SU-DHL-6 (cell line): ENCODE results near the gene ATP6V1C2.

ENCODE experiments used
- H2AFZ ChIP-seq: fragments of 200-600 bp; sonication (generic); 2 replicates; pipeline ENCODE4 v1.6.1; 2014; ENCODE audit warnings: low read depth, mild to moderate bottlenecking, moderate library complexity, mixed read lengths, antibody characterized with exemption, low read length; ENCODE audit not compliant: severe bottlenecking
- H3F3A ChIP-seq: fragments of 200-600 bp; shearing (Covaris generic); 2 replicates; pipeline ENCODE4 v1.6.0; 2016; ENCODE audit warnings: antibody characterized with exemption, mild to moderate bottlenecking; ENCODE audit not compliant: insufficient read depth
- H3K27ac ChIP-seq: fragments of 200-600 bp; sonication (generic); 2 replicates; pipeline ENCODE4 v1.5.1; 2016; ENCODE audit warnings: low read depth, mild to moderate bottlenecking, low read length, moderate library complexity, mixed read lengths
- H3K27me3 ChIP-seq: fragments of 200-600 bp; sonication (generic), shearing (Covaris generic); 2 replicates; pipeline ENCODE4 v1.6.0; 2014; ENCODE audit warnings: mild to moderate bottlenecking, low read length
- H3K36me3 ChIP-seq: fragments of 200-600 bp; sonication (generic); 2 replicates; pipeline ENCODE4 v1.6.1; 2014; ENCODE audit warnings: mild to moderate bottlenecking, low read length, mixed read lengths
- H3K4me2 ChIP-seq: fragments of 300-600, 200-600 bp; shearing (Covaris generic), sonication (generic); 2 replicates; pipeline ENCODE4 v1.6.0; 2014; ENCODE audit warnings: low read length, low read depth, mild to moderate bottlenecking; ENCODE audit not compliant: poor library complexity, severe bottlenecking
- H3K4me3 ChIP-seq: fragments of 200-600 bp; sonication (generic); 2 replicates; pipeline ENCODE4 v1.5.1; 2014; ENCODE audit warnings: antibody characterized with exemption, low read length, mild to moderate bottlenecking, mixed read lengths; ENCODE audit not compliant: insufficient read depth, poor library complexity, severe bottlenecking
- H3K79me2 ChIP-seq: fragments of 200-600 bp; sonication (generic); 2 replicates; pipeline ENCODE4 v1.6.1; 2014; ENCODE audit warnings: mild to moderate bottlenecking, low read length, moderate library complexity; ENCODE audit not compliant: insufficient read depth
- H3K9ac ChIP-seq: fragments of 200-600 bp; sonication (generic); 2 replicates; pipeline ENCODE4 v1.7.0; 2014; ENCODE audit warnings: mild to moderate bottlenecking, low read length
- H3K9me2 ChIP-seq: fragments of 200-600 bp; sonication (generic); replicated peaks from 2 replicates; pipeline ENCODE4 v1.6.1; 2014; ENCODE audit warnings: low read length; ENCODE audit not compliant: insufficient read depth
- H3K9me3 ChIP-seq: fragments of 200-600 bp; sonication (generic); 2 replicates; pipeline ENCODE4 v1.6.1; 2014; ENCODE audit warnings: low read length, mixed read lengths; ENCODE audit not compliant: insufficient read depth
- H4K20me1 ChIP-seq: fragments of 200-600 bp; sonication (generic); 2 replicates; pipeline ENCODE4 v1.6.1; 2014; ENCODE audit warnings: low read depth, mild to moderate bottlenecking, antibody characterized with exemption, low read length, moderate library complexity, mixed read lengths
- EZH2phosphoT487 ChIP-seq: fragments of 200-600 bp; sonication (generic), shearing (Covaris generic); conservative IDR thresholded peaks from 2 replicates; pipeline ENCODE4 v1.6.1; 2018; ENCODE audit warnings: mild to moderate bottlenecking, antibody characterized with exemption, low read length, moderate library complexity, mixed read lengths
- TF ChIP-seq, protein P1 (sequence below): fragments of 200-600 bp; sonication (generic); IDR thresholded peaks from one replicate; pipeline ENCODE4 v1.5.1; 2017; ENCODE audit warnings: antibody characterized with exemption, mild to moderate bottlenecking, low read length, moderate library complexity; ENCODE audit not compliant: insufficient read depth, poor library complexity, severe bottlenecking

ATP6V1C2 gene

GRCh38 chr2:10733980-10734379, 12.6 kb downstream of the ATP6V1C2 start:
- H3K9me3 ChIP-seq, result no peaks in the 10 kb centered on the region
- H3K4me2 ChIP-seq, result no peak overlapping the region
- no peaks in the 10 kb centered on the region for H4K20me1 ChIP-seq
- H3K4me3 ChIP-seq, result no peak overlapping the region
- H3K36me3 ChIP-seq, result no peaks in the 10 kb centered on the region
- no peak overlapping the region for H2AFZ ChIP-seq
- H3K9ac ChIP-seq, result no peak overlapping the region
- no peaks in the 10 kb centered on the region for H3F3A ChIP-seq
- no peaks in the 10 kb centered on the region for H3K79me2 ChIP-seq
- H3K27ac ChIP-seq, result no peak overlapping the region
- no peak for TF ChIP-seq EZH2phosphoT487
- TF ChIP-seq, protein P1, sequence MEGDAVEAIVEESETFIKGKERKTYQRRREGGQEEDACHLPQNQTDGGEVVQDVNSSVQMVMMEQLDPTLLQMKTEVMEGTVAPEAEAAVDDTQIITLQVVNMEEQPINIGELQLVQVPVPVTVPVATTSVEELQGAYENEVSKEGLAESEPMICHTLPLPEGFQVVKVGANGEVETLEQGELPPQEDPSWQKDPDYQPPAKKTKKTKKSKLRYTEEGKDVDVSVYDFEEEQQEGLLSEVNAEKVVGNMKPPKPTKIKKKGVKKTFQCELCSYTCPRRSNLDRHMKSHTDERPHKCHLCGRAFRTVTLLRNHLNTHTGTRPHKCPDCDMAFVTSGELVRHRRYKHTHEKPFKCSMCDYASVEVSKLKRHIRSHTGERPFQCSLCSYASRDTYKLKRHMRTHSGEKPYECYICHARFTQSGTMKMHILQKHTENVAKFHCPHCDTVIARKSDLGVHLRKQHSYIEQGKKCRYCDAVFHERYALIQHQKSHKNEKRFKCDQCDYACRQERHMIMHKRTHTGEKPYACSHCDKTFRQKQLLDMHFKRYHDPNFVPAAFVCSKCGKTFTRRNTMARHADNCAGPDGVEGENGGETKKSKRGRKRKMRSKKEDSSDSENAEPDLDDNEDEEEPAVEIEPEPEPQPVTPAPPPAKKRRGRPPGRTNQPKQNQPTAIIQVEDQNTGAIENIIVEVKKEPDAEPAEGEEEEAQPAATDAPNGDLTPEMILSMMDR, result no peak
- H3K9me2 ChIP-seq, result no peaks in the 10 kb centered on the region
- H3K27me3 ChIP-seq, result no peaks in the 10 kb centered on the region

GRCh38 chr2:10738192-10738591, 16.8 kb downstream of the ATP6V1C2 start:
- H3K9me3 ChIP-seq, result no peaks in the 10 kb centered on the region
- no peak overlapping the region for H3K9ac ChIP-seq
- no peaks in the 10 kb centered on the region for H3K79me2 ChIP-seq
- H3K27ac ChIP-seq, result no peak overlapping the region
- H3K27me3 ChIP-seq, result no peaks in the 10 kb centered on the region
- no peak for TF ChIP-seq EZH2phosphoT487
- TF ChIP-seq, protein P1, result no peak
- H3K9me2 ChIP-seq, result no peaks in the 10 kb centered on the region
- H3K36me3 ChIP-seq, result no peaks in the 10 kb centered on the region
- H4K20me1 ChIP-seq, result no peaks in the 10 kb centered on the region
- no peak overlapping the region for H2AFZ ChIP-seq
- no peaks in the 10 kb centered on the region for H3F3A ChIP-seq
- no peak overlapping the region for H3K4me3 ChIP-seq
- no peak overlapping the region for H3K4me2 ChIP-seq

DNA sequence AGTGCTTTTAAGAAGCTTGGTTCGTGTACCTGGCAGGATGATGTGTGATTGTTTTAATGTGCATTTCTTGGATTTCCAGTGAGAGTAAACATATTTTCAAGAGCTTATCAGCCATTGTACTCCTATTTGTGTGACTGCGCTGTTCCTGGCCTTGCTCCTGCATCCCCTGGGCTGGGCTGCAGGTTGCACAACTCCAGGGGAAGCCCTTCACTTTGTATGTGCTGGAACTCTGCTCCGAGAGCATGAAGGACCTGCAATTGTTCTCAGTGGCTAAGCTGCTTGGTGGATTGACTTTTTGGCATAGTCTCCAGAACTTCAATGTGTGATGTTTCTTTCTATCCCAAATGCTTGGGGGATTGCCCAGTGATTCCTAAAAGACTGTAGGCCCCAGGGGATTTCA, 18.8 kb downstream of the ATP6V1C2 start:
- H3K9ac ChIP-seq, result no peak overlapping the region
- H2AFZ ChIP-seq, result no peak overlapping the region
- H3K9me2 ChIP-seq, result no peaks in the 10 kb centered on the region
- H3K27ac ChIP-seq, result no peak overlapping the region
- H3F3A ChIP-seq, result no peaks in the 10 kb centered on the region
- H3K27me3 ChIP-seq, result no peaks in the 10 kb centered on the region
- H3K4me3 ChIP-seq, result no peak overlapping the region
- H4K20me1 ChIP-seq, result no peaks in the 10 kb centered on the region
- H3K4me2 ChIP-seq, result no peak overlapping the region
- no peaks in the 10 kb centered on the region for H3K79me2 ChIP-seq
- TF ChIP-seq, protein P1, result no peak
- TF ChIP-seq EZH2phosphoT487, result no peak
- no peaks in the 10 kb centered on the region for H3K9me3 ChIP-seq
- H3K36me3 ChIP-seq, result no peaks in the 10 kb centered on the region
